Measurements from ENCODE around the gene MOB3A.

DNA sequence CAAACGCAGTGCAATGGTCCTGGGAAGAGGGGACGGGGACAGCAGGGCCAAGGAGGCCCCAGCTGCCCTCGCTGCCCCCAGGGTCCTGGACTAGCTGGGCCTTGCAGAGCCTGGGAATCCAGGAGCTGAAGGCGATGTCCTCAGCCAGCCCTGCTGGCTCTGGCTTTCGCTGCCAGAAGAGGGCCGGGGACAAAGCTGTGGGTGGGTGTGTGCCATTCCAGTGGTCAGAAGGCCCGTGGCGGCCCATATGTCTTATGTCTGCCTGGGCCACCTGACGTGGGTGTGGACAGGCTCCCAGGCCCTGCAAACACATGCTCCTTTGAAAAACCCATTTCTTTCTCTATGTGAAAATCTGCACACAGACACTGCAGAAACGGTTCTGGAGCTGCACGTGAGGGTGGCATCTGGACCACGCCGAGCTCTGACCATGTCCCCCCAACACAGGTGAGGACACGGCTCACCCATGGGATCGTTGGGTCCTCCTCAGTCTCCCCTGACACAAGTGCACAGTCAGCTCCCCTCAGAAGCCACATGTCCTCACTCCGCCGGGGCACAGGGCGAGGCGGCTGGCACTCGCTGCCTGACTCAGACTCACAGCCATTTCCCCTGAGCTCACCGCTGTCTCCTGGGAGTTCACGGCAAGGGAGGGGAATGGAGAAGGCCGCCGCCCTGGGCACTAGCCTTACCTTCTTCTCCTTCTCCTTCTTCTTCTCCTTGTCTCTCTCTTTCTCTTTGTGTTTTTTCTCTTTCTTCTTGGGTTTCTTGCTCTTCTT, 17.5 kb upstream of the MOB3A start:
- TF ChIP-seq, protein P1, sequence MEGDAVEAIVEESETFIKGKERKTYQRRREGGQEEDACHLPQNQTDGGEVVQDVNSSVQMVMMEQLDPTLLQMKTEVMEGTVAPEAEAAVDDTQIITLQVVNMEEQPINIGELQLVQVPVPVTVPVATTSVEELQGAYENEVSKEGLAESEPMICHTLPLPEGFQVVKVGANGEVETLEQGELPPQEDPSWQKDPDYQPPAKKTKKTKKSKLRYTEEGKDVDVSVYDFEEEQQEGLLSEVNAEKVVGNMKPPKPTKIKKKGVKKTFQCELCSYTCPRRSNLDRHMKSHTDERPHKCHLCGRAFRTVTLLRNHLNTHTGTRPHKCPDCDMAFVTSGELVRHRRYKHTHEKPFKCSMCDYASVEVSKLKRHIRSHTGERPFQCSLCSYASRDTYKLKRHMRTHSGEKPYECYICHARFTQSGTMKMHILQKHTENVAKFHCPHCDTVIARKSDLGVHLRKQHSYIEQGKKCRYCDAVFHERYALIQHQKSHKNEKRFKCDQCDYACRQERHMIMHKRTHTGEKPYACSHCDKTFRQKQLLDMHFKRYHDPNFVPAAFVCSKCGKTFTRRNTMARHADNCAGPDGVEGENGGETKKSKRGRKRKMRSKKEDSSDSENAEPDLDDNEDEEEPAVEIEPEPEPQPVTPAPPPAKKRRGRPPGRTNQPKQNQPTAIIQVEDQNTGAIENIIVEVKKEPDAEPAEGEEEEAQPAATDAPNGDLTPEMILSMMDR (conservative IDR thresholded peaks at IDR 0.05; ENCODE audit: low read depth in 2 of 2) = no peak
- TF ChIP-seq CREB1 (CRISPR knock-in tag; IDR thresholded peaks at IDR 0.05; ENCODE audit: low read depth) (no peak), EZH2 (IDR thresholded peaks at IDR 0.05; ENCODE audit: low read depth, unreplicated experiment) (no peak), POLR2AphosphoS5 (IDR thresholded peaks at IDR 0.05; ENCODE audit: low read depth) (no peak), STAT1 (IDR thresholded peaks at IDR 0.05; ENCODE audit: unreplicated experiment) (no peak), JUNB (IDR thresholded peaks at IDR 0.05; ENCODE audit: unreplicated experiment) (no peak), EZH2phosphoT487 (IDR thresholded peaks at IDR 0.05; ENCODE audit: unreplicated experiment) (no peak)
- TF ChIP-seq, protein P2, sequence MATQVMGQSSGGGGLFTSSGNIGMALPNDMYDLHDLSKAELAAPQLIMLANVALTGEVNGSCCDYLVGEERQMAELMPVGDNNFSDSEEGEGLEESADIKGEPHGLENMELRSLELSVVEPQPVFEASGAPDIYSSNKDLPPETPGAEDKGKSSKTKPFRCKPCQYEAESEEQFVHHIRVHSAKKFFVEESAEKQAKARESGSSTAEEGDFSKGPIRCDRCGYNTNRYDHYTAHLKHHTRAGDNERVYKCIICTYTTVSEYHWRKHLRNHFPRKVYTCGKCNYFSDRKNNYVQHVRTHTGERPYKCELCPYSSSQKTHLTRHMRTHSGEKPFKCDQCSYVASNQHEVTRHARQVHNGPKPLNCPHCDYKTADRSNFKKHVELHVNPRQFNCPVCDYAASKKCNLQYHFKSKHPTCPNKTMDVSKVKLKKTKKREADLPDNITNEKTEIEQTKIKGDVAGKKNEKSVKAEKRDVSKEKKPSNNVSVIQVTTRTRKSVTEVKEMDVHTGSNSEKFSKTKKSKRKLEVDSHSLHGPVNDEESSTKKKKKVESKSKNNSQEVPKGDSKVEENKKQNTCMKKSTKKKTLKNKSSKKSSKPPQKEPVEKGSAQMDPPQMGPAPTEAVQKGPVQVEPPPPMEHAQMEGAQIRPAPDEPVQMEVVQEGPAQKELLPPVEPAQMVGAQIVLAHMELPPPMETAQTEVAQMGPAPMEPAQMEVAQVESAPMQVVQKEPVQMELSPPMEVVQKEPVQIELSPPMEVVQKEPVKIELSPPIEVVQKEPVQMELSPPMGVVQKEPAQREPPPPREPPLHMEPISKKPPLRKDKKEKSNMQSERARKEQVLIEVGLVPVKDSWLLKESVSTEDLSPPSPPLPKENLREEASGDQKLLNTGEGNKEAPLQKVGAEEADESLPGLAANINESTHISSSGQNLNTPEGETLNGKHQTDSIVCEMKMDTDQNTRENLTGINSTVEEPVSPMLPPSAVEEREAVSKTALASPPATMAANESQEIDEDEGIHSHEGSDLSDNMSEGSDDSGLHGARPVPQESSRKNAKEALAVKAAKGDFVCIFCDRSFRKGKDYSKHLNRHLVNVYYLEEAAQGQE (IDR thresholded peaks at IDR 0.05; ENCODE audit: unreplicated experiment) = no peak
